Activated T-helper 1 cell treated with anti-CD3 and anti-CD28 coated beads, Interleukin-12 subunit alpha, Interleukin-12 subunit beta, Interleukin-2, Interleukin-4 antibody, amounts not matched to agents 30 ng/mL and 10 ng/mL and 1 ng/mL, durations not matched to agents 14 hours and 24 hours and 36 hours (primary cell): ENCODE results near the gene CLMN. TPM values are rescaled to one million over a fixed set of nuclear protein-coding genes. Genes with fewer than 3 reads are reported as not detected.

Experiments used
- DNase-seq: peaks from one replicate; pipeline ENCODE4 v3.0.0; 2021; ENCODE audit warnings: low spot score
- H3K27ac Mint-ChIP-seq: one replicate; pipeline ENCODE4 v1.8.0; 2021; ENCODE audit warnings: mild to moderate bottlenecking, mixed read lengths
- H3K27me3 Mint-ChIP-seq: one replicate; pipeline ENCODE4 v1.8.0; 2022; ENCODE audit warnings: mild to moderate bottlenecking, moderate library complexity, mixed read lengths; ENCODE audit not compliant: insufficient read depth
- H3K36me3 Mint-ChIP-seq: one replicate; pipeline ENCODE4 v1.8.0; 2021; ENCODE audit warnings: low read depth, mixed read lengths
- H3K4me1 Mint-ChIP-seq: one replicate; pipeline ENCODE4 v1.8.0; 2021; ENCODE audit warnings: low read depth, mixed read lengths
- H3K4me3 Mint-ChIP-seq: one replicate; pipeline ENCODE4 v1.8.0; 2021; ENCODE audit warnings: mild to moderate bottlenecking, moderate library complexity, mixed read lengths
- H3K9me3 Mint-ChIP-seq: one replicate; pipeline ENCODE4 v1.8.0; 2021; ENCODE audit warnings: mixed read lengths
- intact Hi-C: fragments of 100-400 bp; cut with micrococcal nuclease; formaldehyde crosslinking; loops from one replicate; pipeline ENCODE4 v1.15.1; 2024
- total RNA-seq: library from RNA; stranded (reverse); gene quantifications from 2 replicates; pipeline ENCODE4 v1.2.3, GENCODE V29; 2022

The CLMN gene
- total RNA-seq, 1 donor from 2014 or later, result 0.80 TPM

DNA sequence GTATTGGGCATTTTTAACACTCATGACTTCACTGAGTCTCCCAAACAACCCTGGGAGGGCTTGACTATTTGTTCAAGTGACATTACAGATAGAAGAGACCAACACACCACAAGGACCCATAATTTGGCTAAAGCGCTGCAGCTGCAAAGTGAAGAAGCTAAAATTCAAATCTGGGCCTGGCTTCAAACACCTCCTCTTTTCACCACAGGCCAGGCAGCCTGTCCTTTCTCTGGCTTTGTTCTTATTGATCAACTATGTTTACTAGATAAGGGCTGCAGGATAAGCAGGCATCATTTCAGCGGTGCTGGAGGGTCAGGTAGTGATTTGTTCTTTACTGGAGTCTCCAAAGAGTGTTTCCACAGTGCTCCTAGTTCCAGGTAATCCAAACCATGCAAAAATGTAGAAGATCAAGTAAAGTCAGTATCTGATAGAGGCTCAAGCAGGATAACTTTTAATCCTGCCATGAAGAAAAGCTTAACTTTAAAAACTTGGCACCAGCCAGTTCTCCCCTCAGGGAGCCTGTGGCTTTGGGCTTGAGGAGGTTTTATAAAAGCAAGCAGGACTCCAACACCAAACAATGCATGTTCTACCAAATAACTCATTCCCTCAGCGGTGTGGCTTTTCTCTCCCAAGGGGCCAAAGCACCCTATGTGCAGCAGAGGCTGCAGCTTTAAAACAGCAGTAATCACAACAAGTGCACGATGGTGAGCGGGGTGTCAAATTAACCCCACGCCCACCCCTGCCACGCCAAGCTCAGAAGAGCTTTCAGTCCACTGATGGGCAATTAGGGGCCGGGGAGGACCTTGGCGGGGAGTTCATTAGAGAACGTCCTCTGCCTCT, 16.8 kb downstream of the CLMN start:
- H3K4me1 Mint-ChIP-seq, result no peaks in the 10 kb centered on the region
- no peaks in the 10 kb centered on the region for H3K36me3 Mint-ChIP-seq
- peaks cover 4% of the 10 kb centered on the region for H3K27me3 Mint-ChIP-seq
- H3K9me3 Mint-ChIP-seq, result no peaks in the 10 kb centered on the region
- intact Hi-C loops, result no loop called here
- no peak overlapping the region for H3K4me3 Mint-ChIP-seq
- DNase-seq, result no peak
- no peak overlapping the region for H3K27ac Mint-ChIP-seq

DNA sequence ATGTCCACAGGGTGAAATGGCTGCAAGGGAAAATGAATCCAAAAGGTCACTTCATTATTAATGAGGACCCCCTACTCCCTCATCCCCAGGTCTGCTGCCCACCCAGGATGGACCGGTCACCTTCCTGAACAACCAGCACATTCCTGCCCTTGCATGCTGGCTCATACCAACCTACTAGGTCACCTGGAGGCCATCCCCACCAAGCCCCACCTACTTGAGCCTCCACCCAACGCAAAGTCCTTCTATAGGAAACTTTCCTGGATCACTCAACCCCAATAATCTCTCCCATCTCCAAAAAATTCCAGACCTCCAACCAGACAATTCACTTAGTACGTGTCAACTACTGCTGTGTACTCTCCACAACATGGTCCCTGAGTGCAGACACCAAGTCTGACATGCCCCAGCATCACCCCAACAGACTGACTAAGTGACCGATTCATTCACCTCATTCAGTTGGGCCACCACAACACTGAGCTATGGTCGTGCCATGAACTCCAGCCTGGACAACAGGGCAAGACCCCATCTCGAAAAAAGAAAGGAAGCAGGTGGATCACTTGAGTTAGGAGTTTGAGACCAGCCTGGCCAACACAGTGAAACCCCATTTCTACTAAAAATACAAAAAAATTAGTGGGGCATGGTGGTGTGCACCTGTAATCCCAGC, 18.1 kb downstream of the CLMN start:
- Mint-ChIP-seq H3K27ac (no peak overlapping the region), H3K9me3 (no peaks in the 10 kb centered on the region), H3K27me3 (no peaks in the 10 kb centered on the region), H3K4me3 (no peak overlapping the region), H3K36me3 (no peaks in the 10 kb centered on the region), H3K4me1 (no peaks in the 10 kb centered on the region)
- intact Hi-C loops, result no loop called here
- DNase-seq, result no peak

DNA sequence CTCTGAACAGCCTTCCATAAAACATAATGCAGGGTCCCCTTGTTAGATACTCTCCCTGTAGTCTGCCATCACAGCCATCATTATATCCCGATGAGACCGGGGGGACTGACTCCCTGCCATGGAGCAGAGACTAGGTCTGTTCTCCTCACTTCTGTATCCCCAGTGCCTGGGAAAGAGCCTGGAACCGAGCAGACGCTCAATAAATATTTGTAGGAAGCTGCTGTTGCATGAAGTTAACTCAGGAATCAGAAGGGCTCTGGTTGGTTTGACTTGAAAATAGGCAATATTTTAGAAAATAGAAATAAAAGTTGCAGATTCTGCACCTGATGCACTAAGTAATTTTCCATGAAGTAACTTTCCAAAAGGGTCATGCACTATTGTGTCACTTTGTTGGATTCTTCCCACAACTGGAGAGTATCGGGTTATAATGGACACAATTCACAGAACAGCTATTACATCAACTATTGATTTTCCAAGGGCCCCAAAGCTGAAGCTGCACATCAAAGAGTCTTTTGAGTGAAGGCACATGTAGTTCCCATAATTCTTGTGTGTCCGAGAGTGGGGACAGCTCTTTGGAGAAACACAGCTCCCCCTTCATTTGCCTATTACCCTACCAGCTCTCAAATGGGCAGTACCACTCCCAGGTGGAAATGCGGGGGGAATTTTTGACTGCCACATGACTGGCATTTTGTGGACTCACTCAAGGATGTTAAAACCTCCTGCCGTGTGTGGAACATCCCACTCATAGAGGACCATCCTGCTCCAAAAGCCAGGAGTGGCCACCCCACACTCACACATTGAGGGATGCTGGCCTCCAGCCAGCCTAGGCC, 18.8 kb downstream of the CLMN start:
- no peaks in the 10 kb centered on the region for H3K9me3 Mint-ChIP-seq
- H3K27ac Mint-ChIP-seq, result no peak overlapping the region
- no peak overlapping the region for H3K4me3 Mint-ChIP-seq
- H3K36me3 Mint-ChIP-seq, result no peaks in the 10 kb centered on the region
- intact Hi-C loops, result no loop called here
- no peaks in the 10 kb centered on the region for H3K27me3 Mint-ChIP-seq
- no peaks in the 10 kb centered on the region for H3K4me1 Mint-ChIP-seq
- no peak for DNase-seq

DNA sequence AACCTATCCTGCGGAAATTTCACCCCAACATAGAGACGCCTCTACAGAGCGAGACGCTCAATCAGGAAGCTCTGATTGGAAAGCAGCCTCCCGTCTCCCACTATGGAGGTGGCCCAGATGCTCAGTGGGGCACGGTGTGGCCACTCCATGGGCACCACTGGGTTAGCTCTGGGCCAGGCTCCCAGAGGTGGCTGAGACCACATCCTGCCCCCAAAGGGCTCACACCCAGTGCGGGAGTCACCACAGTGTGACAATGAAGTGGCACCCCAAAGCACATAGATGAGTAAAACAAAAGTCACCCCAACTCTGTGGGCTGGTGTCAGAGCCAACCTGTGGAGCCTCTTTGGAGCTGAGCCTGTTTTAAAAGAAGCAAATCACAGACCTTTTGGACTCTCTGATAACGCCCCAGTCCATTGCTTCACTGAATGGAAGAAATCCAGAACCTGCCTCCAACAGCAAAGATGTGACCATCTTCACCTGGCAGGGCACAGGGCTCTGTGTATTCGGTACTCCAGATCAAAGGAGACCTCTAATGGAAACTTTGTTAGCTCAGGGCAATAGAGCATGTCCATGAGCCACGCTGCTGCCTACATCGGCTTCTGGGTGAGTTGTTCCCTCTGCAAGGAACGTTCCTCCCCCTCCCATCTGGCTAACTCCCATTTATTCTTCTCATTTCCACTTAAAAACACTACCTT, 19.6 kb downstream of the CLMN start:
- DNase-seq, result no peak
- Mint-ChIP-seq H3K4me1 (no peaks in the 10 kb centered on the region), H3K4me3 (no peak overlapping the region), H3K27me3 (no peaks in the 10 kb centered on the region), H3K27ac (no peak overlapping the region), H3K9me3 (peaks cover 4% of the 10 kb centered on the region), H3K36me3 (no peaks in the 10 kb centered on the region)
- intact Hi-C loops, result no loop called here

DNA sequence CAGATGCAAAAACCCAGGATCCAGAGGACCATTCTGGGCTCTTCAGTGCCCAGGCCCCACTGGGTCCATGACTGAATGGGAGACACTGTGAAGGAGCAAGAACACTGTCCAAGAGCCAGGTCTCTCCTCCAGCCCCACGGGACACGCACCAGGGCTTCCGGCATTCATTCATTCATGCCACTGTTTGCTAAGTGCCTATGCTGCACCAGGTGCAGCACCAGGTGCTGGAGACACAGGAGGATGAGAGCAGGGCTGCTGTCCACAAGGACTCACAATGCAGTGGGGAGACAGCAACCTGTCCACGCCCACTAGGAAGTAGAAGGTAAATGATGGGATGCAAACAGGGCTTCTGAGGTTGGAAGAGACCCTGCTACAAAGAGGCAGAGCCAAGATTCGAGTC, 20.4 kb downstream of the CLMN start:
- Mint-ChIP-seq H3K36me3 (no peaks in the 10 kb centered on the region), H3K4me1 (no peaks in the 10 kb centered on the region), H3K4me3 (no peak overlapping the region), H3K27me3 (no peaks in the 10 kb centered on the region), H3K9me3 (peaks cover 5% of the 10 kb centered on the region), H3K27ac (no peak overlapping the region)
- DNase-seq, result no peak
- intact Hi-C loops, result no loop called here

DNA sequence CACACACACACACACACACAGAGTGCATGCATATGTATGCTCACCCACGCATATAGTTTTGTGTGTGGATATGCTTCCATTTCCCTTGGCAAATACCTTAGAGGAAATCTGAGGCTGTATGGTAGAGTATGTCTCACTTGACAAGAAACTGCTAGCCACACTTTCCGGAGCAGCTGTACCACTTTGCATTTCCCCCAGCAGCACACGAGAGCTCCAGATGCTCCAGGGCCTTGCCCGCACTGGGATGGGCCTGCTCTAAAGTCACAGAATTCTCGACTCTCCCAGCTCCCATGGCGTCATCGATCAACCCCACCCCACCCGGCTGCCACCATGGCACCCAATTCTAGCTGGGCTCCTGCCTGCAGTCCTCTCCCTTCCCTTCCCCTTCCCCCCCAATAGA, 21.9 kb downstream of the CLMN start:
- H3K27ac Mint-ChIP-seq, result no peak overlapping the region
- H3K4me1 Mint-ChIP-seq, result no peaks in the 10 kb centered on the region
- intact Hi-C loops, result no loop called here
- H3K27me3 Mint-ChIP-seq, result peaks cover 2% of the 10 kb centered on the region
- peaks cover 5% of the 10 kb centered on the region for H3K9me3 Mint-ChIP-seq
- H3K36me3 Mint-ChIP-seq, result no peaks in the 10 kb centered on the region
- no peak for DNase-seq
- no peak overlapping the region for H3K4me3 Mint-ChIP-seq

DNA sequence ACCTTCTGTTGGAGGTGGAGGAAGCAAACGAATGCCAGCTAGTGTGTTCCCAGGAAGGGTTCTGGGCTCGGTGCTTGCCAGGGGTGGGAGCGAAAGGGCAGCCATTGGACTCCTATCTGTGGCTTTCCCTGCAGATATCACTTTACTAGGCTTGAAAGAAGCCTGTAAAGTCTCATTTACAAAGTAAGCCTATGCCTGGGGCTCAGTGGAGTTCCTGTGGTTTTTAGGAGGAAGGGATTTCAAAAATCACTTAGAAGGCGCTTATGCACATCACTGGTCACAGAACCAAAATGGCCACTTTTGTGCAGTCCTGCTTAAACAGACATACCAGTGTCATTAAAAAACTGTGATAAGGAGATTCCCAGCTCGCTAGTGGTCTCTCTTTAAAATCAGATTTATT, 22.7 kb downstream of the CLMN start:
- no peak for DNase-seq
- no peak overlapping the region for H3K27ac Mint-ChIP-seq
- peaks cover 5% of the 10 kb centered on the region for H3K9me3 Mint-ChIP-seq
- H3K4me1 Mint-ChIP-seq, result no peaks in the 10 kb centered on the region
- H3K4me3 Mint-ChIP-seq, result no peak overlapping the region
- no peaks in the 10 kb centered on the region for H3K36me3 Mint-ChIP-seq
- intact Hi-C loops, result no loop called here
- peaks cover 2% of the 10 kb centered on the region for H3K27me3 Mint-ChIP-seq

DNA sequence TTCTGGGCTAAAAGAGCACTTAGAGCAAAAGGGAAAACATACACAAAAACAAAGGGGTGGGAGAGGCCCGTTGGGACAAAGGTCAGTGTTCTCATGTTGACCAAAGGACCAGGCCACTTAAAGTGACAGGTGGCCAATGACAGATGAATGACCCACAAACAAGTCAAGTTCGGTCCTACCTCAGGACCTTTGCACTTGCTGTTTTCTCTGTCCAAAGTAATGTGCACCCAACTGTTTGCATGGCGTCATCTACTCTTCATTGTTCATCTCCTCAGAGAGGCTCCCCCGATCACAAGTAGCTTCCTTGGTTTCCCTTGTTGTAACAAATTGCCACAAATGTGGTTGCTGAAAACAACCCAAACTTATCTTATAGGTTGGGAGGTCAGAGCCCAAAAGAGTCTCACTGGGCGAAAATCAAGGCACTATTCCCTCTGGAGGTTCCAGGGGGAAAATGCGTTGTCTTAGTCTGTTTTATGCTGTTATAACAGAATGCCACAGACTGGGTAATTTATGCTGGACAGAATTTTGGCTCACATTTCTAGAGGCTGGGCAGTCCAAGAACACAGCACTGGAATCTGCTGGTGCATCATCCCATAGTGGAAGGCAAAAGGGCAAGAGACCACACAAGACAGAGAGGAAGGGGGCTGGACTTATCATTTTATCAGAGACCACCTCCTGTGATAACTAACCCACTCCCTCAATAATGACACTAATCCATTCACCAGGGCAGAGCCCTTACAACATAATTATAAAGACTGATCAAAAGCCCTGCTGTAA, 23.9 kb downstream of the CLMN start:
- Mint-ChIP-seq H3K4me1 (no peaks in the 10 kb centered on the region), H3K27ac (no peak overlapping the region), H3K9me3 (peaks cover 5% of the 10 kb centered on the region), H3K4me3 (no peak overlapping the region), H3K27me3 (peaks cover 2% of the 10 kb centered on the region), H3K36me3 (no peaks in the 10 kb centered on the region)
- intact Hi-C loops, result no loop called here
- DNase-seq, result no peak

DNA sequence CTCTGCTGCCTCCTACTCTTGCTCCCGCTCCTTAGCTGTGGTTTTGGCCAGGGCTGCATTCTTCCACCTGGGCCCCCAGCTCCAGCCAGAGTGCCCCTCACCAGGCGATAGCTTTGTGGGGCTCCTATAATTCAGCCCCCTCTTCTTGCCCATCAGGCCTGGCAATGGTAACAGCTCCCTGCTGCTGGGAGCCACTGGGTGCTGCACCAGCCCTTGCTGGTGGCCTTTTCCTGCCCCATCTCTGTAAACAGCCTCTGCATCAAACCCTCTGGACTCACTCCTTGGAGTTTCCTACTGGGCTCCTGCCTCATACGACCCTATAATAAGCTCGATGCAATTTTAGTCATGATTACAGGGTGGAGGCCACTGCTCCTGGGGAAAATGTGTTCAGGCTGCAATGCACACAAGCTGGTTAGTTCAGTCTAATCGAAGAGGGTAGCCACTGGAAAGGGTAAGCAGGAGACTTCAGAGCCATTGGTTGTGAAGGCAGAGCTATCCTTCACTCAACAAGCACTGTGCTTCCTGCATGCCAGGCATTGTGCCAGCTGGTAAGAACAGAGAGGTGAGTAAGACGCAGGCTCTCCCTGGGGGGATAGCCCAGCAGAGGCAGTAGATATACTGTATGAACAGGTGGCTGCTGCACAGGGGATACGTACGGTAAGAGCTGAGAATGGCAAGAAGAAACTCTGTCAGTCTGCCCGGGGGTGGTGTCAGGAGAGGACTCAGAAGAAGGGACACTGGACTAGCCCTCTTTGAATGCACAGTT, 24.7 kb downstream of the CLMN start:
- no peaks in the 10 kb centered on the region for H3K4me1 Mint-ChIP-seq
- peaks cover 2% of the 10 kb centered on the region for H3K27me3 Mint-ChIP-seq
- H3K36me3 Mint-ChIP-seq, result no peaks in the 10 kb centered on the region
- intact Hi-C loops, result no loop called here
- H3K9me3 Mint-ChIP-seq, result peaks cover 5% of the 10 kb centered on the region
- no peak overlapping the region for H3K27ac Mint-ChIP-seq
- DNase-seq, result no peak
- H3K4me3 Mint-ChIP-seq, result no peak overlapping the region

DNA sequence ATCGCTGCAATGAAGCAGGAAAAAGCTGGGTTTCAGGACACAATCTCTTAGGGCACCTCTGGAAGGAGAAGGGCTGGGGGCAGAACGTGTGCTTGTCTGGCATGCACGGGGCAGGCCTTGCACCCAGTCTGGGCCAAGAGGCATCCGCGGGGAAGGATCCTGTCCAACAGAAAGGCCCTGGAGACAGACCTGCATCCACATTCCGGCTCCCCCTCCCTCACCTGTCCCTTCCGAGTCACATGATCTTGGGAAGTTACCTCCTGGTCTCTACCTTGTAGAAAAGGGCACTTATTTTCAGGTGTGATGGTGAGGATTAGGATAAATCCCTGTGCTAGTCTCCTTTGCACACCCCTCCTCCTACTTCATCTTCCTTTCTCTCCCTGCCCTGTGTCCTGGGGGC, 25.4 kb downstream of the CLMN start:
- Mint-ChIP-seq H3K4me1 (no peaks in the 10 kb centered on the region), H3K27me3 (peaks cover 2% of the 10 kb centered on the region), H3K4me3 (no peak overlapping the region), H3K27ac (no peak overlapping the region), H3K36me3 (no peaks in the 10 kb centered on the region), H3K9me3 (peaks cover 5% of the 10 kb centered on the region)
- intact Hi-C loops, result no loop called here
- no peak for DNase-seq

DNA sequence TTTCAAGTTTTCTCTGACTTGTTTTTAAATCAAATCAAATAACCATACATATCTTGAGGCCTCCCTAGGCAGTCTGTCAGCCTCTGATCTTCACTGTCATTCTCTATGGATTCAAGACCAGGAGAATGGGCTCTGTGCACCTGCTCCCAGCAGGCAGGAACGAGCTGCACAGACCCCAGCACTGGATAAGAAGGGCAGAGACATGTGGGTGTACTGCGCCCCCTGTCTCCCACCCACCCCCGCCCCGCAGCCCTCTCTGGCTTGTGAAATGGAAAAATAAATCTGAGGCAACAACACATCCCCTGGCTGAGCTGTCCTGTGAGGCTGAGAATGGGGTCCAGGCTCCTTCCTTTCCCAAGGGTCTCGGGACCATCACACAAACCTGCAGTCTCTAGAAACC, 26.3 kb downstream of the CLMN start:
- no peak for DNase-seq
- intact Hi-C loops, result no loop called here
- H3K4me1 Mint-ChIP-seq, result no peaks in the 10 kb centered on the region
- peaks cover 5% of the 10 kb centered on the region for H3K9me3 Mint-ChIP-seq
- no peaks in the 10 kb centered on the region for H3K36me3 Mint-ChIP-seq
- H3K27me3 Mint-ChIP-seq, result peaks cover 5% of the 10 kb centered on the region
- H3K27ac Mint-ChIP-seq, result no peak overlapping the region
- H3K4me3 Mint-ChIP-seq, result no peak overlapping the region
